GM21447 (cell line): ENCODE measurements around the gene JUNB.
"Not testable (repeated sequence)": the region's sequence is repeated elsewhere in the genome, so short reads cannot be mapped to it uniquely, and the experiment has no call there.

Experiments used
- ATAC-seq: cut with Tn5 transposase; IDR thresholded peaks from one replicate; pipeline ENCODE4 v1.9.1; 2021; ENCODE audit not compliant: unreplicated experiment

JUNB gene

DNA sequence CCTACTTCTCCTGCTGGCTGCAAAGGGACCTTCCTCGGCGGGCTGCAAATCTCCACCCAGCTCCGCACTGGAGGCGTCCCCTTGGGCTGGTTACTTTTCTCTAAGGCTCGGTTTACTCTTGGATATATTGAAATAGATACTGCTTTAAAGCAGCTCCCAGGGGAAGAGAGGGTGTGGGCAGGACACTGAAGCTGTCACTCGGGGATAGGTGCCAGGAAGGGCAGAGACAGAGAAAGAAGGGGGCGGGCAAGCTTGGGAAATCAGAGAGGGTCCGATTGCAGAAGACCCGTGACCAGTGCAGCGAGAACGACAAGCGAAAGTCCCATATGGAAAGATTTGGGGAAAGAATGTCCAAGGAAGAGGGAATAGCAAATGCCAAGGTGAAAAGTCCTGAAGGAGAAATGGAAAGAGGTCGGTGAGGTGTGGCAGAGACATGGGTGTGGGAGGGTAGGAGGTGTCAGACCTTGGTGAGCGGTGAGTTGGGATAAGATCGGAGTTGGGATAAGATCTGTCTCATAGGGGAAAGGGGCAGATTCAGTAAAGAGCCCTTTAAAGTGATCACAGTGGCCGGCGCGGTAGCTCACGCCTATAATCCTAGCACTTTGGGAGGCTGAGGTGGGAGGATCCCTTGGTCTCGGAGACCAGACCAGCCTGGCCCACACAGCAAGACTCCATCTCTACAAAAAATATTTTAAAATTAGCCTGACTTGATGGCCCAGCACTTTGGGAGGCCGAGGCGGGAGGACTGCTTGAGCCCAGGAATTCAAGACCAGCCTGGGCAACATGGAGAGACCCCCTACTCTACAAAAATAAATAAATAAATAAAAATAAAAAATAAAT is 11.2 kb downstream of the JUNB start:
- no peak for ATAC-seq

GRCh38 chr19:12804051-12804450 is 12.8 kb downstream of the JUNB start:
- no peak for ATAC-seq

DNA sequence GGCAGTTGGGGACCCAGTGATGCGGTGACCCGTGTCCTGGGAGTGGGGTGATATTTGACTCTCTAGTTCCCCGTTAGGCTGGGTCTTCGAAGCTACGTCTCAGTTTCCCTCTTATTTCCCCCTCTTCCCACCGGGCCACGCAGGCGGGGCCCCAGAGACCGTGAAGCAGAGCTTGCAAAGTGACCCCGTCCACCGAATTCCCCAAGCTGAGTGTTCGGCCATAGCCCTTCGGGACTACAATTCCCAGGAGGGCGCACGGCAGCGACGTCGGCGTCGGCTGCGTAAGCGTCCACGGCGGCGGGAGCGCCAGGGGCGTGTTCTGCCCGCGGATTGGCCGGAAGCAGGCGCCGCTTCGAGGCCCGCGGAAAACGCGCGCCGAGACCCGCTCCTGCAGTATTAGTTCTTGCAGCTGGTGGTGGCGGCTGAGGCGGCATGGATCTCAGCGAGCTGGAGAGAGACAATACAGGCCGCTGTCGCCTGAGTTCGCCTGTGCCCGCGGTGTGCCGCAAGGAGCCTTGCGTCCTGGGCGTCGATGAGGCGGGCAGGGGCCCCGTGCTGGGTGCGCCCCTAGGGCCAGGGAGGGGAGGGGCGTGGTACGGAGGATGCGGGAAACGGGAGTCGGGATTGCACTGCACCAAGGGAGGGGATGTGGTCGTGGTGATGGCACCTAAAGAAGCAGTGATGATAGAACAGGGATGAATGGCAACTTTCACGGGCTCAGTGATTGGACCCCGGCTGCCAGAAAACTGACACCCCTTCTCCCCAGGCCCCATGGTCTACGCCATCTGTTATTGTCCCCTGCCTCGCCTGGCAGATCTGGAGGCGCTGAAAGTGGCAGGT is 15.2 kb downstream of the JUNB start, which contains the start of gene RNASEH2A:
Gene RNASEH2A (plus strand): TSS at position 343 of the 840 bp plus-strand sequence. CDS start 90 bp downstream, at position 433.
- peak; percentile 72 for ATAC-seq

DNA sequence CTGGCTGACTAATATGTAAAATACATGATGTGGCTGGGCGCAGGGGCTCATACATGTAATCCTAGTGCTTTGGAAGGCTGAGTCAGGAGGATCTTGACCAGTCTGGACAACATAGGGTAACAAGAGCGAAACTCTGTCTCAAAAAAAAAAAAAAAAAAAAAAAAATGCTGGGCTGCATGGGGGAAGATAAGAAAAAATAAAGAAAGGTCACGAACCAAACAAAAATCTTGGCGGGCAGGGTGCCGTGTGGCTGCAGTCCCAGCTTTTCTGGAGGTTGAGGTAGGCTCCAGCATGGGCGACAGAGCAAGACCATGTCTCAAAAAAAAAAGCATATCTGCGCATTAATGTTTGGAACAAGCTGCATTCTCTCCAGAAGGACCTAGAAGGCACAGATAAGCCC is 23.8 kb downstream of the JUNB start:
- no peak for ATAC-seq

DNA sequence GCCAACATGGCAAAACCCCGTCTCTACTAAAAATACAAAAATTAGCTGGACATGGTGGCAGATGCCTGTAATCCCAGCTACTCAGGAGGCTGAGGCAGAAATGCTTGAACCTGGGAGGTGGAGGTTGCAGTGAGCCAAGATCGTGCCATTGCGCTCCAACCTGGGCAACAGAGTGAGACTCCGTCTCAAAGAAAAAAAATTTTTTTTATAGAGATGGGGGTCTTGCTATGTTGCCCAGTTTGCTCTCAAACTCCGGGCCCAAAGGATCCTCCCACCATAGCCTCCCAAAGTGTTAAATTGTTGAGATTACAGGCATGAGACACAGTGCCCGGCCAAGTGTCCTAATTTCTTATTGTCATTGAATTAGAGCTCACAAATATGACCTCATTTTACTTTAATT is 25.9 kb downstream of the JUNB start:
- ATAC-seq: not testable (repeated sequence)

DNA sequence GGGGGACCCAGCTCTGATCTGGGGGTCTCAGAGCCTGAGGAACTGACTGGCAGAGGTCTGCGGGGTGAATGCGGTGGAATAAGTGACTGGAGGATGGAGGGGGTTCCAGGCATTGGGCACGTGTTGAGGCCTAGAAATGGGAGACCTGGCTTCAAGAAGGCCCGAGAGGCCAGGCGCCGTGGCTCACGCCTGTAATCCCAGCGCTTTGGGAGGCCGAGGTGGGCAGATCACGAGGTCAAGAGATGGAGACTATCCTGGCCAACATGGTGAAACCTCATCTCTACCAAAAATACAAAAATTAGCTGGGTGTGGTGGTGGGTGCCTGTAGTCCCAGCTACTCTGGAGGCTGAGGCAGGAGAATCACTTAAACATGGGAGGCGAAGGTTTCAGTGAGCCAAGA is 26.5 kb downstream of the JUNB start:
- not testable (repeated sequence) for ATAC-seq

GRCh38 chr19:12821761-12822160 is 30.5 kb downstream of the JUNB start:
- no peak for ATAC-seq

DNA sequence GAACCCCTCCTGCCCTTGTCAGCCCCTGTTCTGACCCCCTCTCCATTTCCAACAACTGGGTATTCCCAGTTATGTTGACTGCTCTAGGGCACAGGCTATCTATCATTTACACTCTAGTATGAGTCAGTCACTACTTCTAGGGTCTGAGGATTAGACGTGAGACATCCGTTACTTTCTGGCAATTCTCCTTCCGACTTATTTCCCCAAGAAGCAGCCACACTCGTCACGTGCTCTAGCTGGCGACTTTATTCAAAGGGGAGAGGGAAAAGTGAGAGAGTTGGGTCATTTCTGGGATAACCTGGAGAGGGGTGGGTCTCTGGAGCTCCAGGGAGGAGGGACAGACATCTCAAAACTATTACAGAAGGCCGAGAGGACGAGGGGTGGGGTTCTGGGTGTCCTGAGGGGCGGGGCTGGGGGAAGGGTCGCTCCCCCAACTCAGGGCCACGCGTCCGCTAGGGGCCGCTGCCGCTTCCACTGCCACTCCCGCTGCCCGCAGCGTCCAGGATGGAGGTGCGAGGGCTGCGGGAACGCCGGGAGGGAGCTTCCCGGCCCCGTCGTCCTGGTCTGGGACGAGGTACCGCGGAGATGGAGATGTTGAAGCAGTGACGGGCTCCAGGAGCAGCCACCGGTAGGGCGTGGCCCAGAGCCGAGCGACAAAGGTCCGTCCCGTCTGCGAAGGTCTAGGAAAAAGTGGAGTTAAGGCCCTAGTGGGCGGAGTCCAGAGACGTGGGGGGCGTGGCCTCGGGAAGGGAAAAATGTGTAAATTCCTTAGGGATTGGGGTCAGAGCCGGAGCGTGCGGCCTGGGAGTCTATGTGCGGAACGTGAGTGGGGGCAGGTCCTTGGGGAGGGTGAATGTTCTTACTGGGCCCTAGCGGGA is 34.2 kb downstream of the JUNB start:
- ATAC-seq: no peak

- no peak for ATAC-seq
Measured at GRCh38 chr19:12828494-12828893, 37.2 kb downstream of the JUNB start.

GRCh38 chr19:12833418-12833737 is 42.1 kb downstream of the JUNB start:
- no peak for ATAC-seq

- no peak for ATAC-seq
Measured at GRCh38 chr19:12833738-12834565, 42.7 kb downstream of the JUNB start.

- ATAC-seq: no peak
Measured at GRCh38 chr19:12834566-12834943, 43.3 kb downstream of the JUNB start, which contains the start of gene RTBDN. Gene RTBDN, minus strand, starts transcription at chr19:12834579. Its CDS starts 4,600 bp downstream, at chr19:12829979.

DNA sequence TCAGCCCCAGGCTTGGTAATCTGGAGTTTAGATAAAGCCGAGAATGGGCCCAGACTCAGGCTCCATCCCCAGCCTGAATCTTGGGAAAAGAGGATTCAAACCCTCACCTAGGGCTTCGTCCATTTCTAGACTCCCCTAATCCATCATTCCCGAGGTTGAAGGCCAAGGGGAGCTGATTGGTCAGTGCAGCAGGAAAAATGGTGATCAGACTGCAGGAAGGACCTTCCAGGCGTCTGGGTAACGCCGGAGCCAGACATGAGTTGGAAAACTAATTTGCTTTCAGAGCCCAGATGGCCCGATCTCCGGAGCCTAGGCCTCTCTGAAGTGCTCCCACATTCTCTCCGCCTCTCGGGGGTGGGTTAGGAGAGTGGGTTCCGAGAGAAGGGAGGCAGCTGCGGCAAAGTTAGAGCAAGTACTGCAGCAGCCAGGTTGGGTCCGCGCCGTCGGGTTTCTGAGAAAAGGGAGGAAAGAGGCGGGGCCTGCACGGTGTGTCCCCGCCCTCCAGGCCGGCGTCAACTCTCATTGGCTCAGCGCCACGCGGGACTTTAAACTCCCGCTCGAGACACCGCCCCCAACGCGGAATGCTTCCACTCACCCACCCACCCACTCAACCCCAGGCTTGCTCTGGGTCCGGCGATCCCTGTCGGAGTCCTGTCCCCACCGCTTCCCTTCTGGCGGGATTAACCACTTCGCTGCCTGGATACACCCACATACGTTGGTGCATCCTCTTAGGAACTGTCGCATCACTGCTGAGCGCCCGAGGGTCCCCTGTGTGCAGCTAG is 43.9 kb downstream of the JUNB start:
- ATAC-seq: no peak

GRCh38 chr19:12836529-12836863 is 45.2 kb downstream of the JUNB start:
- ATAC-seq: no peak

DNA sequence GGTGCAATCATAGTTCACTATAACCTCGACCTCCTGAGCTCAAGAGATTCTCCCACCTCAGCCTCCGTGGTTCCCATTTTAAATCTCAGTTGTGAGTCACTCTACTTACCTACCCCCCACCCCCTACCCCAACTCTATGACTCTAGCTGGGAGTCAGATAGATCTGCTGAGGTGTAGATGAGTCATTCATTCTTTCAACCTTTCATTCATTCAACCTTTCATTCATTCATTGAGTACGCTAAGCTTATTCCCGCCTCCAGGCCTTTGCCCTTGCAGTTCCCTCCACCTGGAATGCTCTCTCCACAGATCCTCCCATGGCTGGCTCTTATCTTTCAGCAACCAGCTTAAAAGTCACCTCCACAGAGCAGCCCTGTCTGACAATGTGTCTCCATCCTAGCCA is 45.9 kb downstream of the JUNB start:
- no peak for ATAC-seq

DNA sequence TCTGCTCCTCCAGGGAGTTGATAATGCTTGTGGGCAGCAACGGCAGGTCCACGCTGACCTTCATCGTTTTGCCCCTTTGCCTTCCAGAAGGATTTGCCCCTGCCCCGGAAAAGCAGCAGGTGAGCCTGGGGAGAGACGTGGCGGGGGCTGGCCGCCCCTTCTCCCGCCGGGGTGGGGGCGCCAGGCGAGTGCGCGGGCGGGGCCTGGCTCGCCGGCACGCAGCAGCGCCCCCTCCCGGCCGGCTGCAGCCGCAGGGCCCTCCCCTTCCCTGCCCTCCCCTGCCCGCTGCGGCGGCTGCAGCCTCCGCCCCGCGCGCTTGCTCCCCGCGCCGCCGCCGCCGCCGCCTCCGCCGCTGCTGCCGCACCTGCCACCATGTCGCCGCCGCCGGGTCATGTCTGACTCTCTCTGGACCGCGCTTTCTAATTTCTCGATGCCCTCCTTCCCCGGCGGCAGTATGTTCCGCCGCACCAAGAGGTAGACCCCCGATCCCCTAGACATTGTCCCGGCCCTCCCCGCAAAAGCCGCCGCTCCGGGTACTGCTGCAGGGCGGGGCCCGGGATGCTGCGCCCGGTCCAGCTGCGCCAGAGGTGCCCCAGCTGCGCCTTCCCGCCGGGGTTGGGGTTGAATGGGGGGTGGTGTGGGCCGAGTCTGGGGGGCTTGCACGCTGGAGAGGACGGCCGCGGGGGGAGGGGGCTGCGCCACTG is 47.0 kb downstream of the JUNB start, which contains the start of gene MAST1:
Gene MAST1 (plus strand): TSS at position 334 of the 704 bp plus-strand sequence. CDS start 58 bp downstream, at position 392.
- no peak for ATAC-seq

DNA sequence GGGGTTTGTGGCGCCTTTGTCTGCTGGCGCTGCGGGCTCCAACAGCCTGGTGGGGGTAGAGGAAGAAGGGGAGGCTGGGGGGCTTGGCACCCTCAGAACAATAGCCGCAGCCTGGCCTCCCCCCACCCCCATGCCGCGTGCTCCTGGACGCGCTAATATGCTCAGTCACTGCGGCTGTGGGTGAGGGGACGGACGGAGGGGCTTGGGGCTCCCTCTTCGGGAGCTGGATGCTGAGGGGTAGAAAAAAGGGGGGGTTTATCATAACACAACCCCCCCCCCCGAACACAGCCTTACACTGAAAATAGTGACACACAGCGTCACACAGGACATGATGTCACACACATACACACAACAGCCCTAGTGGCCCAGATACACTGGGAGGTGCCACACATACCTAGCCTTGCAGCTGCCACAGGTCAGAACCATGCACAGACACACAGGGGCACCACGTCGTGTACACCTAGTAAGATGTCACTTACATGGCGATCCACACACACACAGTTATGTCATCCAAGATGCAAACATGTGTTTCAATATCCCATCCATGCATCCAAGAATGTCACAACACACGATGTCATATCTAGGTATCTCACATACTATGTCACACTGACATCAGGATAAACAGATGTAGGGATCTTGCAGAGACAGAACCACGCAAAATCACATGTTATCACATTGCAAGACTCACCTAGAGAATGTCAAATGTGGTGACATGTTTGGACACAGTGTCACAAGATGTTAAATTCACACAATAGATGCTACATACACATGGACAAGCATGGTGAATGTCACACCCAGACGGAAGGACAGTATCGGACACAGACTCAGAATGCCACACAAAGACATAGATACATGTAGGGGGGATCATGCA is 47.8 kb downstream of the JUNB start:
- ATAC-seq: no peak
